ENCODE results near the gene SPHK2. TPM values are rescaled to one million over a fixed set of nuclear protein-coding genes. Genes with fewer than 3 reads are reported as not detected.

SPHK2 gene
- total RNA-seq, 4 donors from 2014 or later: 28.0 to 34.7 (median 30.1) TPM

DNA sequence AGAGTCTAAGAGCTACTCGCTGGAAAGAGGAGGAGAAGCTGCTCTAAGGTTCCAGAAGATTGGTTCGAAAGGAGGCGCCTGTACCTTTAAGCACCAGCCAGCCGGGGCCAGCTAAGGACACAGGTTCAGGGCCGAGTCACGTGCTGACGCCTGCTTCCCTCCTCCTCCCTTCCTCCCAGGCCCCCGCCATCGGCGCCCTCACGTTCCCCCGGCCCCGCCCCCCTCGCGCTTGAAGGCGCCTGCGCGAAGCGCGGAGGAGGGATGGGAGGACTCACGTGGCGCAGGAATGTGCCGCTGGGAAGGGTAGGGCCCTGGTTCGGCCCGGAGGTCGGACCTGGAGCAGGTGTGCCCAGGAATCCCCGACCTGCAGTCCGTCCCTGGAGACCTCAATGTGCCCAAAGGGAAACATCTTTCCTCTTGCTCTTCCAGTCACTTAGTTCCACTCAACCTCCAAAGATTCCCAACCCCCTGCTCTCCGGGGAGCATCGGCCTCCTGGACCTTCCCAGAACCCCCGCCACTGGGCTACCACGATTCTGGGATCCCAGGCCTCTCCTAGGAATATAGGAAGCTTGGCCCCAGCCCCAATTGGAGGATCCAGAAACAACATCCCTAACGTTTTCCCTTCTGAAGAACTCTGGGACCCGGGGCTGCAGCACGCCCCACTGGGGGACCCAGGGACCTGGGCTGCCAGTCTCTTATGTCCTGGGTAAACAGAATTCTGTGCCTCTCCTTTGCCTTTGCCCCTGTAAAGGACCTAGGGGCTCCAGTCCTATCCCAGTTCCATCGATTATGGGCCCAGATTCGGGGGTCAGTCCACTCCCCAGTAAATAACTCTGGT, 15.3 kb downstream of the SPHK2 start:
- Histone ChIP-seq H3K4me3 (peak overlapping the region; percentile 18 to 85 (median 60)), H3K4me1 (peaks cover 0 to 81% (median 52%) of the 10 kb centered on the region in 4 donors), H3K9me3 (no peaks in the 10 kb centered on the region), H3K36me3 (peaks cover 0 to 29% (median 0%) of the 10 kb centered on the region in 3 donors), H3K27ac (peak overlapping the region; percentile 94 to 99 (median 99)), H3K27me3 (no peaks in the 10 kb centered on the region)
- 3 to 6% methylated on average over 28 to 37 of the region's 37 CpGs for WGBS, 2 donors
- DNase-seq (ENCODE audit: low spot score in 2 of 2): peak; percentile 97 to 98
- TF ChIP-seq POLR2A (IDR thresholded peaks at IDR 0.05) (peak; percentile 28 to 78), EP300 (IDR thresholded peaks at IDR 0.05) (peak; percentile 96 to 98)
- TF ChIP-seq, protein P1, sequence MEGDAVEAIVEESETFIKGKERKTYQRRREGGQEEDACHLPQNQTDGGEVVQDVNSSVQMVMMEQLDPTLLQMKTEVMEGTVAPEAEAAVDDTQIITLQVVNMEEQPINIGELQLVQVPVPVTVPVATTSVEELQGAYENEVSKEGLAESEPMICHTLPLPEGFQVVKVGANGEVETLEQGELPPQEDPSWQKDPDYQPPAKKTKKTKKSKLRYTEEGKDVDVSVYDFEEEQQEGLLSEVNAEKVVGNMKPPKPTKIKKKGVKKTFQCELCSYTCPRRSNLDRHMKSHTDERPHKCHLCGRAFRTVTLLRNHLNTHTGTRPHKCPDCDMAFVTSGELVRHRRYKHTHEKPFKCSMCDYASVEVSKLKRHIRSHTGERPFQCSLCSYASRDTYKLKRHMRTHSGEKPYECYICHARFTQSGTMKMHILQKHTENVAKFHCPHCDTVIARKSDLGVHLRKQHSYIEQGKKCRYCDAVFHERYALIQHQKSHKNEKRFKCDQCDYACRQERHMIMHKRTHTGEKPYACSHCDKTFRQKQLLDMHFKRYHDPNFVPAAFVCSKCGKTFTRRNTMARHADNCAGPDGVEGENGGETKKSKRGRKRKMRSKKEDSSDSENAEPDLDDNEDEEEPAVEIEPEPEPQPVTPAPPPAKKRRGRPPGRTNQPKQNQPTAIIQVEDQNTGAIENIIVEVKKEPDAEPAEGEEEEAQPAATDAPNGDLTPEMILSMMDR (IDR thresholded peaks at IDR 0.05): peak in 1 of 5 experiments; percentile 39

DNA sequence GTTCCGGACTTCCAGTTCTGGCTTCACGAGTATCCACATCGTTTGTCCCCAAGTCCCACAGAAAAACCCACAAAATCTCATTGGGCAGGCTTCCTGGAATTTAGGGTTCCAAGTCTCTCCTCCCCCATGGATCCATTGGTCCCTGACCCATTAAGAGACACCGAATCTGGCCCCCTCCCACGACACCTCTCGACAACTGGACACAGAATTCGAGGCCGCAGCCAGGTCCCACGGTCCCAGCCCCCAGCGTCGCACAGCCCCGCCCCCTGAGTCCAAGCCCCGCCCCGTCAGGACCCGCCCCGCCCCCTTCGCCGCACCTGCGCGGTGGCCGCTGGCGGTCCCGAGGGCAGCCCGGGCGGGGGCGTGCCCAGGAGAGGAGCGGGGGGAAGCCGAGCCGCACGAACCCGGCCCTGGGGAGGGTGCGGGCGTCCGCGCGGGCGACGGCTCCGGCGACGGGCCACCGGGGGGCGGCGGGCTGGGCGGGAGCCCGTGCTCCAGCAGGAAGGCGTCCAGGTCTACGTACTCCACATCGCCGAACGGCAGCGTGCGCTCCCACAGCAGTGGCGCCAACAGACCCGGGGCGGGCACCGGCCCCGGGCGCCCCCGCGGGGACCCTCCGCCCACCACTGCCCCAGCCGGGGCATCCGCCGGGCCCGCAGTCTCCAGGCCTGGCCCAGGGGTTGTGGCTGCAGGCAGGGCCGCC, 16.1 kb downstream of the SPHK2 start:
- Histone ChIP-seq H3K4me1 (peaks cover 0 to 73% (median 47%) of the 10 kb centered on the region in 4 donors), H3K27me3 (no peaks in the 10 kb centered on the region), H3K9me3 (no peaks in the 10 kb centered on the region), H3K4me3 (peak overlapping the region; percentile 32 to 85 (median 60)), H3K36me3 (peaks cover 0 to 22% (median 0%) of the 10 kb centered on the region in 3 donors), H3K27ac (peak overlapping the region; percentile 94 to 99 (median 99))
- WGBS, 2 donors: 1 to 2% methylated on average over 28 to 48 of the region's 67 CpGs
- TF ChIP-seq EP300 (IDR thresholded peaks at IDR 0.05): peak in 1 of 2 donors; percentile 68
- TF ChIP-seq POLR2A (IDR thresholded peaks at IDR 0.05): peak in 1 of 2 donors; percentile 85
- TF ChIP-seq, protein P1 (IDR thresholded peaks at IDR 0.05): no peak
- peak; percentile 70 to 76 for DNase-seq (ENCODE audit: low spot score in 2 of 2)

DNA sequence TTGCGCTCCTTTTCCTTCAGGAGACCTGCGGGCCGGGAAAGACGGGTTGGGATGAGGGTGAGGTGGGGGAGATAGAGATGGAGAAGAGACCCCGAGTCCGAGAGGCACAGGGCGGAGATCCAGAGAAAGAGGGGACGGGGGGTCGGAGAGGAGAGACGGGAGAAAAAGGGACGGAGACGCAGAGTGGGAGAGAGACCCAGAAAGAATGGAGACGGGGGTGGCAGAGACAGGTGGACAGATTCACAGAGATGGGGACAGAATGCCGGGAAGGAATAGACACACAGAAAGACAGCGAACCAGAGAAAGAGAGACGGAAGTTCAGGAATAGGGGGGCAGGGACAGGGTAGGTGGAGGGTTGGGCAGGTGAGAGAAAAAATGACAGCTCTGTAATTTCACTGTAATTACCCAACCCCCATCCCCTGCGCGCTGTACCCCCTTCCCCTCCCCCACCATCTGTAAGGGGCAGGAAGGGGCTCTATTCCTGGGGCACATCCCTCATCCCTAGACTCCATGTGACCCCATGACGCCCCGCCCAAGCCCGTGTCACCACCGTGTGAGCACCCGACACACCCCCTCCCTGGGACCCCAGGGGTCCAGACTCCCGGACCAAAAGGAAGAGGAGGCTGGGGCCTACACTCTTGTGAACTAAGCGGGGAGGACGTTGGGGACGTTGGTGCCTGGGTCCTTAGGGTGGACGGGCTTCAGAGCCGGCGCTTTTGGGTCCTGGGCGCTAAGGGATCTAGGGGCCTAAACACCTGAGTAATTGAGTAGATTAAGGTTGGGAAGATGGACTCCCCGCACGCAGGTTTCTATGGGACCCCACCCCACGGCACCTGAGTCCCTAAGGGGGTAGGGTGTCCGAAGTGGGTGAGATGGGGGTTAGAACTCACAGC, 16.9 kb downstream of the SPHK2 start:
- H3K9me3 ChIP-seq: no peaks in the 10 kb centered on the region
- TF ChIP-seq, protein P1 (IDR thresholded peaks at IDR 0.05): no peak
- TF ChIP-seq POLR2A (IDR thresholded peaks at IDR 0.05): no peak
- TF ChIP-seq EP300 (IDR thresholded peaks at IDR 0.05): no peak
- peak overlapping the region; percentile 32 to 85 (median 60) for H3K4me3 ChIP-seq
- peak overlapping the region; percentile 94 to 99 (median 99) for H3K27ac ChIP-seq
- H3K4me1 ChIP-seq: peaks cover 0 to 65% (median 40%) of the 10 kb centered on the region in 4 donors
- WGBS, 2 donors: 4 to 5% methylated on average over 30 to 35 of the region's 35 CpGs
- no peak for DNase-seq (ENCODE audit: low spot score in 2 of 2)
- peaks cover 0 to 14% (median 0%) of the 10 kb centered on the region in 3 donors for H3K36me3 ChIP-seq
- H3K27me3 ChIP-seq: no peaks in the 10 kb centered on the region

DNA sequence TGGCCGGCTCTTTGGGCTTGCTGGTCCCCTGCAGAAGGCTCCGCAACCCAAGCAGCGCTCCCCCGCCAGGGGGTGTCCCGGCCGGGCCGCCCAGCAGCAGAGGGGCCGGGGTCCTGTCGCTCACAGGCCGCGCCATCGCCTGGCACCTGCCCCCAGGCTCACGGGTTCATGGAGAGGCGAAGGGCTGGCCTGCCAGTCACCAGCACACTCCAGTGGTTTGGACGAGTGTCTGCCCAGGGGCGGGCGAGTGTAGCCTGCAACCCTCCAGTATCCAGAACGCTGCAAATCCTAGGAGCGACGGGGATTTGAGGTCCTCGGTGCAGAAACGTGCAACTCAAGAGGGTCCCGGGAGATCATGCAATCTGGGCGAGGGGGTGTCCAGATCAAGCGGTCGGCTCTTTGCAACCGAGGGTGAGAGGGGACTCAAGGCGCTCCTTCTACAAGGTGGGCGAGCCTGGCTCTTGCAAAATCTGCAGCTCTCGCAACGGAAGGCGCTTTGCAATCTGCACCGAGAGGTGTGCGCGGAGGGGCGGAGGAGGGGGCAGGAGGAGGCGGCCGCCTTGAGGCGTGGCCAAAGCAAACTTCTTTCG, 17.6 kb downstream of the SPHK2 start, which contains the start of gene DBP:
Gene DBP, minus strand, starts transcription at position 521 of the 590 bp plus-strand sequence. Its CDS starts 385 bp downstream, at position 136.
- TF ChIP-seq, protein P1 (IDR thresholded peaks at IDR 0.05): peak in 3 of 5 experiments; percentile 17 to 27 (median 19)
- TF ChIP-seq EP300 (IDR thresholded peaks at IDR 0.05) (no peak), POLR2A (IDR thresholded peaks at IDR 0.05) (no peak)
- Histone ChIP-seq H3K36me3 (peaks cover 0 to 7% (median 0%) of the 10 kb centered on the region in 3 donors), H3K27ac (peak within 1 kb of the TSS; percentile 94 to 99 (median 99)), H3K4me1 (peaks cover 0 to 59% (median 40%) of the 10 kb centered on the region in 4 donors), H3K9me3 (no peaks in the 10 kb centered on the region), H3K4me3 (peak within 1 kb of the TSS; percentile 49 to 85 (median 64)), H3K27me3 (no peaks in the 10 kb centered on the region)
- DNase-seq (ENCODE audit: low spot score in 2 of 2): no peak
- WGBS, 2 donors: 0 to 1% methylated on average over 17 to 30 of the region's 40 CpGs
